ENCODE results near the gene SOX1.

DNA sequence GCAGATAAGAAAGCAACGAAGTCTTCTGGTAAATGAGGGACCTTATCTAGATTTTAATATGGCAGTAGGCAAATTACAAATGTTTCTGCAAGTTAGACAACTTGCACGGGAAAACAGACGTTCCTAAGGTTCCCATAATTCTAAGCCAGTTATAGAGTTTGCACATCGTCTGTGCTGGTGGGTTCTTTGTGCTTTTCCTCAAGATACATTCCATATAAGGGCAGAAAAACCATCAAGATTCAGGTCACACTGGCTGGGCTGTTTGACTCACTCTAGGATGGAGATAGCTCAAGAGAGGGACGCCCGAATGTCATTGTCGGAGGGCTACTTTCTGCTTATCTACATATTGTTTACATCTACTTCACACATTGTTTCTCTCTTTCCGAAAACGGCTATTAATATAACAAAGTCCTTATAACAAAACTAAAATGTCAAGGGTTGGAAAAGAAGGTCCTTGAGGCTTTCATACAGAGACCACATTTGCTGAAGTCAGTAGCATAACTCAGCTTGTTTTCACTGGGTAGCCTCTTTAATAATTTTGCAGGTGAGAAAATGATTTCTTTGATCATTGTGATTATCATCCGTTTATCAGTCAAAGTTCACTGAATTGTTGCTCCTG is 44.4 kb downstream of the SOX1 start:
- TF ChIP-seq MAFK (IDR thresholded peaks at IDR 0.05; ENCODE audit: partially characterized antibody): no peak
- TF ChIP-seq, protein P1, sequence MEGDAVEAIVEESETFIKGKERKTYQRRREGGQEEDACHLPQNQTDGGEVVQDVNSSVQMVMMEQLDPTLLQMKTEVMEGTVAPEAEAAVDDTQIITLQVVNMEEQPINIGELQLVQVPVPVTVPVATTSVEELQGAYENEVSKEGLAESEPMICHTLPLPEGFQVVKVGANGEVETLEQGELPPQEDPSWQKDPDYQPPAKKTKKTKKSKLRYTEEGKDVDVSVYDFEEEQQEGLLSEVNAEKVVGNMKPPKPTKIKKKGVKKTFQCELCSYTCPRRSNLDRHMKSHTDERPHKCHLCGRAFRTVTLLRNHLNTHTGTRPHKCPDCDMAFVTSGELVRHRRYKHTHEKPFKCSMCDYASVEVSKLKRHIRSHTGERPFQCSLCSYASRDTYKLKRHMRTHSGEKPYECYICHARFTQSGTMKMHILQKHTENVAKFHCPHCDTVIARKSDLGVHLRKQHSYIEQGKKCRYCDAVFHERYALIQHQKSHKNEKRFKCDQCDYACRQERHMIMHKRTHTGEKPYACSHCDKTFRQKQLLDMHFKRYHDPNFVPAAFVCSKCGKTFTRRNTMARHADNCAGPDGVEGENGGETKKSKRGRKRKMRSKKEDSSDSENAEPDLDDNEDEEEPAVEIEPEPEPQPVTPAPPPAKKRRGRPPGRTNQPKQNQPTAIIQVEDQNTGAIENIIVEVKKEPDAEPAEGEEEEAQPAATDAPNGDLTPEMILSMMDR (IDR thresholded peaks at IDR 0.05): no peak
- no peak for TF ChIP-seq POLR2A (IDR thresholded peaks at IDR 0.05; ENCODE audit: low read length)
- TF ChIP-seq RAD21 (conservative IDR thresholded peaks at IDR 0.05 in 1 of 2, IDR thresholded peaks at IDR 0.05 in 1 of 2): no peak
- no peak for TF ChIP-seq NPAS2 (CRISPR knock-in tag; IDR thresholded peaks at IDR 0.05; ENCODE audit: borderline replicate concordance)
- TF ChIP-seq HOXA7 (CRISPR knock-in tag; IDR thresholded peaks at IDR 0.05): no peak
- TF ChIP-seq BHLHE40 (IDR thresholded peaks at IDR 0.05; ENCODE audit: low read depth, low read length): no peak
- TF ChIP-seq, protein P2, sequence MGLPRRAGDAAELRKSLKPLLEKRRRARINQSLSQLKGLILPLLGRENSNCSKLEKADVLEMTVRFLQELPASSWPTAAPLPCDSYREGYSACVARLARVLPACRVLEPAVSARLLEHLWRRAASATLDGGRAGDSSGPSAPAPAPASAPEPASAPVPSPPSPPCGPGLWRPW (IDR thresholded peaks at IDR 0.05): no peak
